Neural cell (in vitro differentiated cells): ENCODE data around the gene PMM2. TPM values are rescaled to one million over a fixed set of nuclear protein-coding genes. Genes with fewer than 3 reads are reported as not detected.

Experiments used
- H2AFZ ChIP-seq: fragments of 200-600, 300-800 bp; sonication (generic), shearing (Covaris generic); 2 replicates; pipeline ENCODE4 v1.6.0; 2014; ENCODE audit warnings: low read depth, mild to moderate bottlenecking, antibody characterized with exemption, low read length, moderate library complexity
- H3F3A ChIP-seq: fragments of 200-600 bp; shearing (Covaris generic); 2 replicates; pipeline ENCODE4 v1.6.1; 2016; ENCODE audit warnings: mild to moderate bottlenecking, moderate library complexity, mixed read lengths, antibody characterized with exemption, low read length; ENCODE audit not compliant: insufficient read depth, poor library complexity, severe bottlenecking
- H3K27ac ChIP-seq: fragments of 200-600, 300-800 bp; sonication (generic), shearing (Covaris generic); 2 replicates; pipeline ENCODE4 v1.5.1; 2014; ENCODE audit warnings: mild to moderate bottlenecking, low read length, moderate library complexity
- H3K27me3 ChIP-seq: fragments of 300-800, 200-600 bp; sonication (generic), shearing (Covaris generic); 2 replicates; pipeline ENCODE4 v1.6.0; 2014; ENCODE audit warnings: mild to moderate bottlenecking, low read depth, low read length, moderate library complexity; ENCODE audit not compliant: insufficient read depth
- H3K36me3 ChIP-seq: fragments of 300-800, 200-600 bp; sonication (generic), shearing (Covaris generic); 2 replicates; pipeline ENCODE4 v1.5.1; 2014; ENCODE audit warnings: mild to moderate bottlenecking, antibody characterized with exemption, low read length, moderate library complexity; ENCODE audit not compliant: insufficient read depth
- H3K4me2 ChIP-seq: fragments of 300-800, 200-600 bp; sonication (generic), shearing (Covaris generic); 2 replicates; pipeline ENCODE4 v1.6.0; 2014; ENCODE audit warnings: mild to moderate bottlenecking, low read length
- H3K4me3 ChIP-seq: fragments of 300-800, 200-600 bp; sonication (generic), shearing (Covaris generic); 2 replicates; pipeline ENCODE4 v1.5.1; 2014; ENCODE audit warnings: mild to moderate bottlenecking, low read length, moderate library complexity
- H3K79me2 ChIP-seq: fragments of 200-600 bp; shearing (Covaris generic); replicated peaks from 2 replicates; pipeline ENCODE4 v1.6.0; 2014; ENCODE audit warnings: mild to moderate bottlenecking, low read length, moderate library complexity; ENCODE audit not compliant: insufficient read depth
- H3K9ac ChIP-seq: fragments of 300-800, 200-600 bp; sonication (generic), shearing (Covaris generic); 2 replicates; pipeline ENCODE4 v1.6.1; 2016; ENCODE audit warnings: mild to moderate bottlenecking, low read length, mixed read lengths
- H3K9me2 ChIP-seq: fragments of 200-600 bp; shearing (Covaris generic); 2 replicates; pipeline ENCODE4 v1.6.1; 2016; ENCODE audit warnings: mild to moderate bottlenecking, low read length, mixed read lengths; ENCODE audit not compliant: insufficient read depth
- H3K9me3 ChIP-seq: fragments of 200-600, 300-800 bp; sonication (generic), shearing (Covaris generic); 2 replicates; pipeline ENCODE4 v1.6.1; 2016; ENCODE audit warnings: mild to moderate bottlenecking, mixed run types, low read length, moderate library complexity, mixed read lengths
- H4K20me1 ChIP-seq: fragments of 200-600 bp; shearing (Covaris generic); 2 replicates; pipeline ENCODE4 v1.6.1; 2016; ENCODE audit warnings: mild to moderate bottlenecking, mixed run types; ENCODE audit not compliant: insufficient read depth
- CTCF ChIP-seq: fragments of 450-650 bp; IDR thresholded peaks from 2 replicates; pipeline ENCODE4 v1.5.1; 2014; ENCODE audit warnings: antibody characterized with exemption, mild to moderate bottlenecking, moderate library complexity; ENCODE audit not compliant: poor library complexity, severe bottlenecking
- EP300 ChIP-seq: fragments of 450-650 bp; conservative IDR thresholded peaks from 2 replicates; pipeline ENCODE4 v1.6.1; 2014; ENCODE audit warnings: antibody characterized with exemption, mild to moderate bottlenecking, moderate library complexity; ENCODE audit not compliant: poor library complexity, severe bottlenecking
- EZH2 ChIP-seq: fragments of 200-600, 300-800 bp; shearing (Covaris generic), sonication (generic); IDR thresholded peaks from 2 replicates; pipeline ENCODE4 v1.6.1; 2014; ENCODE audit warnings: antibody characterized with exemption, low read length, borderline replicate concordance, mild to moderate bottlenecking; ENCODE audit not compliant: insufficient read depth, poor library complexity, severe bottlenecking
- MXI1 ChIP-seq: fragments of 450-650 bp; conservative IDR thresholded peaks from 2 replicates; pipeline ENCODE4 v1.6.1; 2014; ENCODE audit warnings: antibody characterized with exemption, mild to moderate bottlenecking; ENCODE audit not compliant: poor library complexity, severe bottlenecking
- POLR2AphosphoS5 ChIP-seq: IDR thresholded peaks from 2 replicates; pipeline ENCODE4 v1.6.1; 2012
- RAD21 ChIP-seq: fragments of 450-650 bp; conservative IDR thresholded peaks from 2 replicates; pipeline ENCODE4 v1.6.1; 2014; ENCODE audit warnings: antibody characterized with exemption, mild to moderate bottlenecking, moderate library complexity
- REST ChIP-seq: IDR thresholded peaks from 2 replicates; pipeline ENCODE4 v1.6.1; 2012; ENCODE audit warnings: borderline replicate concordance
- SMC3 ChIP-seq: fragments of 450-650 bp; conservative IDR thresholded peaks from 2 replicates; pipeline ENCODE4 v1.6.1; 2014; ENCODE audit warnings: antibody characterized with exemption, mild to moderate bottlenecking, moderate library complexity; ENCODE audit not compliant: poor library complexity
- TAF1 ChIP-seq: IDR thresholded peaks from 2 replicates; pipeline ENCODE4 v1.6.1; 2012; ENCODE audit warnings: low read depth
- polyA plus RNA-seq: library from polyadenylated mRNA; depleted of rRNA; stranded (reverse); fragments of >200 nt; gene quantifications from 2 replicates; pipeline ENCODE4 v1.2.3, GENCODE V29; 2014

The PMM2 gene
- polyA plus RNA-seq, 1 donor from 2014 or later: 20.2 TPM

GRCh38 chr16:8764525-8765250 lies 33.0 kb upstream of the PMM2 start:
- Histone ChIP-seq H3K27me3 (no peaks in the 10 kb centered on the region), H2AFZ (no peak overlapping the region), H3K9me2 (no peaks in the 10 kb centered on the region), H3K27ac (no peak overlapping the region), H3K79me2 (no peaks in the 10 kb centered on the region), H3K4me3 (no peak overlapping the region), H3K9me3 (no peaks in the 10 kb centered on the region), H4K20me1 (no peaks in the 10 kb centered on the region), H3K9ac (no peak overlapping the region), H3K4me2 (no peak overlapping the region), H3K36me3 (no peaks in the 10 kb centered on the region), H3F3A (no peaks in the 10 kb centered on the region)
- TF ChIP-seq CTCF (no peak), MXI1 (no peak), EZH2 (no peak), TAF1 (no peak), RAD21 (no peak), SMC3 (no peak), REST (no peak), POLR2AphosphoS5 (no peak), EP300 (no peak)

- Histone ChIP-seq H3K4me3 (no peak overlapping the region), H3F3A (no peaks in the 10 kb centered on the region), H3K4me2 (no peak overlapping the region), H2AFZ (no peak overlapping the region), H3K27ac (no peak overlapping the region), H4K20me1 (no peaks in the 10 kb centered on the region), H3K79me2 (no peaks in the 10 kb centered on the region), H3K9me2 (no peaks in the 10 kb centered on the region), H3K27me3 (no peaks in the 10 kb centered on the region), H3K36me3 (no peaks in the 10 kb centered on the region), H3K9ac (no peak overlapping the region), H3K9me3 (no peaks in the 10 kb centered on the region)
- TF ChIP-seq REST: no peak
- TF ChIP-seq TAF1: no peak
- no peak for TF ChIP-seq EZH2
- TF ChIP-seq RAD21: no peak
Measured at GRCh38 chr16:8767176-8767575, 30.5 kb upstream of the PMM2 start.
